HG03064 (cell line): ENCODE data around the gene SOCS6.
A peak's percentile ranks its signal among the peaks of the same experiment; 100 is the strongest.
"Not testable (repeated sequence)": the region's sequence is repeated elsewhere in the genome, so short reads cannot be mapped to it uniquely, and the experiment has no call there.

ENCODE experiments used
- ATAC-seq: cut with Tn5 transposase; IDR thresholded peaks from one replicate; pipeline ENCODE4 v1.9.1; 2021; ENCODE audit warnings: low read depth; ENCODE audit not compliant: unreplicated experiment

SOCS6 gene

GRCh38 chr18:70288851-70289328, at the start of gene SOCS6:
TSS of gene SOCS6 (plus strand) at chr18:70289045. CDS start at chr18:70324669, 35,624 bp downstream.
- peak; percentile 61 for ATAC-seq

DNA sequence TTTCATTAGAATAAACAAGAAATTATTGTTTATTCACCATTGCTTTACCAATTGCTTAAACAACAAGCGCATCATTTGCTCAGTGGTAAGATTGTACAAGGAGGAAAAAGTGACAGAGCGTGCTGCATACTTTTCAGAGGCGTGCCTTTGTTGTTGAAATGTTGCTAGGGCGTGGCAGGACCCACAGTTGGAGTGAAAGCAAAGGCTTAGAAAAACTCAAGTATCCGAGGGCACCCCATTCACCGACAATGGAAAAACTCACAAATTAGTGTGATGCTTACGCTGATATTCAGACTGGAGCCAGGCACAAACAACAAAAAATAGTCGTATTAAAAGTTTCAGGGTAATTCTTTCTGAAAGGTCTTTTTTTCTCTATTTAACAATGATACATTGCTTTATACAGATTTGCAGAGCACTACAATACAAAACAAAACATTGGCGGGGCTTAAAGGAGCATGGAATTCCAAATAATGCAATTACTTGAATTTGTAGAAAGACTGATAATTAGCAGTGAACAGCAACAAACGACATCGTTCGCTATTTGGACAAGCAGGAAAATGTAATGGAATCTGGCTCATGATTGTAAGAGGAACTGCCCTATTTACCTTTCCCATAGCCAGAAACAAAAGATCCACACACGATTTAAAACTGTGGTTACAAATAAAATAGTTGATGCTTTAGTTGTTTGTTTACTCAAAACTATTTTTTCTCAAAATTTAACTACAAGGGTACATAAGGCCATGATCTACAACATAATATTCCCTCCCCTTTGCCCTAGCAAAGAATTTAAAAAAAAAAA, 45.5 kb upstream of the SOCS6 start:
- ATAC-seq = no peak

- ATAC-seq = no peak
Observed at GRCh38 chr18:70246061-70246466, 42.8 kb upstream of the SOCS6 start.

DNA sequence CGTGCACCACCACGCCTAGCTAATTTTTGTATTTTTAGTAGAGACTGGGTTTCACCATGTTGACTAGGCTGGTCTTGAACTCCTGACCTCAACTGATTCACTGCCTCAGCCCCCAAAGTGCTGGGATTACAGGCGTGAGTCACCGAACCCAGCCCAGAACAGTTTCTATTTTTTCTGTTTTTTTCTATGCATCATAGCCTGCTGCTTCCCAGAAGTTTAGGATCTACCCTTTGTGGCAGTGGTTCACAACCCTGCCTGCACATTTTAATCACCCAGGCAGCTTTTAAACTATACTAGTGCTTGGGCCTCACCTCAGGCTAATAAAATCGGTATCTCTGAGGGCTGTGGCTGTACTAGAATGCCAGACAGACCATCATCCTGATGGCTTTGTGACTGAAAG, 39.7 kb upstream of the SOCS6 start:
- no peak for ATAC-seq

- not testable (repeated sequence) for ATAC-seq
Observed at GRCh38 chr18:70249861-70250260, 39.0 kb upstream of the SOCS6 start.

DNA sequence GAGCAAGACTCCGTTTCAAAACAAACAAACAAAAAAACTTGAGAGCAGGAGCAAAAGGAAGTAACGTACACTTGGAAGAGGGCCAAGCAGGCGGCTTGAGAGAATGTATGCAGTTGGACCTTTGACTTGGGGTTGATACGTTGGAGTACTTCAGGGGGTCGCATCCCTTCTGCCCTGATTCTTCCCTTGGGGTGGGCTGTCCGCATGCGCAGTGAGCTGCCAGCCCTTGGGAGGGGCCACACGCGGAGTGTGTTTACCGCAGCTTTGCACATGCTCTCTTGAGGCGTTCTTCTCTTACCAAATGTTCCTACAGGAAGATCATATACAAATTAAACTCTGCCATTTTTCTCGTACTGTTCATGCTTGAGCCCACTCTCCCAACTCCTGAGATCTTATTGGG, 38.1 kb upstream of the SOCS6 start:
- no peak for ATAC-seq

DNA sequence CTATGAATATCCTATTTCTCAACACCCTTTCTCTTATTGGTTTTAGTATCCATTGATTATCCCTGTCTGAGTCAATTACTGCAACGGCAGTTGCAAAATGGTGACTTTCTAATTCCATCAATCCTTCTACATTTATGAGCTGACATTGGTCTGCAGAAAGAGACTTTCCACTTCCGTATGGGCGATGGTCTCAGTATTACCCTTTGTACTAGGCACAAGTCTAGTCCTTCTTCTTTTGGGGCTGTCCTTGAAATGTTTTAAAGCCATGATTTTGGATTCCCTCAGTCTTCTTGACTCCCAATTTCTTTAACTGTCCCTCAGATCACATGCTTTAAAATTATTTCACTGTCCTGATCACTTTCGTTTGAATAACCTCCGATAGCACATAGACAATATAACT, 32.7 kb upstream of the SOCS6 start:
- no peak for ATAC-seq

GRCh38 chr18:70256994-70257393, 31.9 kb upstream of the SOCS6 start:
- no peak for ATAC-seq

- ATAC-seq = no peak
Observed at GRCh38 chr18:70258243-70258642, 30.6 kb upstream of the SOCS6 start.

DNA sequence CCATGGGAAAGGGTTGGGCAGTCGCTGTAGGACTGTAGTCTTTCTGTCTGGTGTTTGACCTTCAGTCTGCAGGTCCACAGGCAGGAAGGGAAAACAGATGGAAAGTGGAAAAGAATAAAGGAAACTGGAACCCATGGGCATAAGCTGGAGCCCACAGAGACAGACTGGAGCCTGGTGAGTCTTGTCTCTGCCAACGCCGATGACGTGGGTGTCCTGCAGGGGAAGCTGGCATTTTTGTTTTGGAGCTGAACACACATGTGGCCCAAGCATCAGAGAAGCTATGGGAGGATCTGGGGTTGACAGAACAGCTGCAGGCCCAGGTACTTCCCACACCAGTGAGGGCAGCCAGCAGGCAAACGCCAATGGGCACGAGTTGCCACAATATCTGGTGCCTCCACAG, 28.2 kb upstream of the SOCS6 start:
- ATAC-seq = no peak

DNA sequence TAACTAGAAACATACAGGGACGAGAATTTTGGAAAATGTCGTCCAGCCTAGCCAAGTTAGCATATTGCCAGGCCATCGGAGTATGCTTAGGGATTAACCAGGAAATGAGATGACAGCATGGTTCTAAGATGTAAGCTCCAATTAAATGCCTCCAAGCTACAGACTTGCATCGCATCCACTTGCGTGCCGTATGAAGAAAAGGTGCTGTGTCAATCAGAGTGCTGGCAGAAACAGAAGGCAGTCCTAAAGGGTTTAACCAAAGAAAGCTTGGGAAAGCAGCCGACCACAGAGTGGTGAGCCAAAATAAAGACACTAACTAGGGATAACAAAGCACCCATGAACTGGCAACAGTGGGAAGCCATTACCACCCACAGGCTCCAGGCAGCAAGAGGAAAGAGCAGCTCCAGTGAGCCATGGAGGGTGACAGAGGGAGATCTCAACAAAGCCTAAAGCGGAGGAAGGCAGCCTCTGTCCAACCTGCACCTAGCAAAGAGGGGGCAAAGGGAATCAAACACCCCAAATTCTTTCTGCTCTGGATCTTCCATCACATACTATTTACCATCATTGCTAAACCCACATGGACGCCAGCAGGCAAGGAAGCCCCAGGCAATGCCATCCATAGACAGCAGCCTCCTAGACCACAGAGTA, 27.6 kb upstream of the SOCS6 start:
- no peak for ATAC-seq

- ATAC-seq = no peak
Observed at GRCh38 chr18:70263336-70263735, 25.5 kb upstream of the SOCS6 start.

DNA sequence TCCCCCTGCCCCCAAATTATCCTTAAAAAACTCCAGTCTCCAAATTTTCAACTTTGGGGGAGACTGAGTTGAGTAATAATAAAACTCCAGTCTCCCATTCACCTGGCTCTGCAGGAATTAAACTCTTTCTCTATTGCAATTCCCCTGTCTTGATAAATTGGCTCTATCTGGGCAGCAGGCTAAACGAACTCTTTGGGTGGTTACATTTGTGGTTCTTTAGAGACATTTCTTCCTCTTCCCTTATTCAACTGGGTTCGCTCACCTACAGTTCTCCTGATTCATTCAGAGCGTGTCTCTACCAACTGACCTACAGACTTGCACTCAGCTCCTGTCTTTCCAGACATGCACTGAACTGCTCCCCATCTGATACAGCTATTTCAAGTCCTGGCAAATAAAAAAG, 17.1 kb upstream of the SOCS6 start:
- ATAC-seq = no peak

GRCh38 chr18:70273021-70273420, 15.8 kb upstream of the SOCS6 start:
- ATAC-seq = no peak

GRCh38 chr18:70276416-70277191, 12.2 kb upstream of the SOCS6 start:
- no peak for ATAC-seq

GRCh38 chr18:70279470-70279869, 9.4 kb upstream of the SOCS6 start:
- no peak for ATAC-seq

- no peak for ATAC-seq
Observed at GRCh38 chr18:70280007-70280925, 8.6 kb upstream of the SOCS6 start.

- no peak for ATAC-seq
Observed at GRCh38 chr18:70284976-70285620, 3.7 kb upstream of the SOCS6 start.

- ATAC-seq = no peak
Observed at GRCh38 chr18:70287731-70288130, 1.1 kb upstream of the SOCS6 start.
